HL-60 (cell line): Measurements from ENCODE around the gene MACIR.

Experiments used
- DNase-seq, 2 experiments: peaks; one replicate each; pipeline ENCODE4 v3.0.0-alpha.2; 2010 to 2020; ENCODE audit warnings: low read depth in 1 of 2, low spot score in 1 of 2
- H3K27ac ChIP-seq: fragments of 250-450 bp; sonication (Bioruptor Pico); replicated peaks from 2 replicates; pipeline ENCODE4 v1.5.1; 2020; ENCODE audit warnings: mild to moderate bottlenecking, moderate library complexity
- H3K27me3 ChIP-seq: fragments of 250-450 bp; sonication (Bioruptor Pico); 2 replicates; pipeline ENCODE4 v1.5.1; 2021; ENCODE audit warnings: mild to moderate bottlenecking, moderate library complexity; ENCODE audit not compliant: insufficient read depth, poor library complexity, severe bottlenecking
- H3K4me3 ChIP-seq: replicated peaks from 2 replicates; pipeline ENCODE4 v1.5.1; 2011; ENCODE audit warnings: mild to moderate bottlenecking, control low read depth, low read length; ENCODE audit not compliant: insufficient read depth
- GABPA ChIP-seq: IDR thresholded peaks from 2 replicates; pipeline ENCODE4 v1.6.1; 2012; ENCODE audit warnings: low read depth
- POLR2AphosphoS5 ChIP-seq: IDR thresholded peaks from 2 replicates; pipeline ENCODE4 v1.6.1; 2012; ENCODE audit warnings: low read depth
- SPI1 ChIP-seq: IDR thresholded peaks from 2 replicates; pipeline ENCODE4 v1.6.1; 2012; ENCODE audit warnings: low read depth, mild to moderate bottlenecking, borderline replicate concordance
- TF ChIP-seq, protein P1 (sequence below): IDR thresholded peaks from 2 replicates; pipeline ENCODE4 v1.6.1; 2012; ENCODE audit warnings: low read depth; ENCODE audit not compliant: insufficient replicate concordance
- TF ChIP-seq, protein P2 (sequence below): IDR thresholded peaks from one replicate; pipeline ENCODE4 v1.5.1; 2011; ENCODE audit warnings: low read length, control low read depth, inconsistent platforms; ENCODE audit not compliant: insufficient read depth

Gene MACIR

DNA sequence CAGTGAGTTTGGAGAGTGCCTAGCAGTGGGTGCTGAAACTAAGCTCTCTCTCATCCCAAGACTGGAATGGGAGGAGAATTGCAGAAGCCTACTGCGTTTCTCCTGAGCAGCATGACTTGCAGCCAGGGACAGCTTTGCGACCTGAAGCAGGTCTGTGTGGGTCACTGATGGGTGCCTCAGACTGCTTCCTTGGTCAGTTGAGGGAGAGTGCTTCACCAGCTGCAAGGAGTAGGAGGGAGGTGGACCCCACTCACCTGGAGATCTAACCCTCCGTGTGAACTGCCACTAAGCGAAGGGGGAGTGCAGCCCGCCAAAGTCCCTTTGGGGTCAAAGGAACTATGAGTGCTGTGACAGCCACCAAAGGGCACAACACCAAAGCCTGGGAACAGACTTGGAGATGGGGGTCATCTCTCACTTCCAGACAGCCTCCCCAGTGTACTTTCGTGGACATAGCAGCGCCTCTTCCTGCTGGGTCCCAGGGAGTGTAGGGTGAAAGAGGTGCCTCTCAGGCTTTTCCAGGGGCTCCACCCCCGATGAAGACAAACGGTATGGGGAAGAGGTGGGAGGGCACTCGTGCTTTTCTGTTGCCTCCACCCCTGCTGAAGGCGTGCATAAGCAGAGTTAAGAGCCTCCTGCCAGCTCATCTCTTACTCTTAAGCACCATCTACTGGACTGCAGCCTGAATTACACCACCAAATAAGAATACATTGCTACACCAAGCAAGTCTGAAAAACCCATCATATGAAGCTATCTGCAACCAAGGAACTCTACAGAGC lies 34.3 kb upstream of the MACIR start:
- DNase-seq: peak; percentile 22 to 39
- Histone ChIP-seq H3K27me3 (no peaks in the 10 kb centered on the region), H3K27ac (no peak overlapping the region), H3K4me3 (no peak overlapping the region)
- TF ChIP-seq, protein P1, sequence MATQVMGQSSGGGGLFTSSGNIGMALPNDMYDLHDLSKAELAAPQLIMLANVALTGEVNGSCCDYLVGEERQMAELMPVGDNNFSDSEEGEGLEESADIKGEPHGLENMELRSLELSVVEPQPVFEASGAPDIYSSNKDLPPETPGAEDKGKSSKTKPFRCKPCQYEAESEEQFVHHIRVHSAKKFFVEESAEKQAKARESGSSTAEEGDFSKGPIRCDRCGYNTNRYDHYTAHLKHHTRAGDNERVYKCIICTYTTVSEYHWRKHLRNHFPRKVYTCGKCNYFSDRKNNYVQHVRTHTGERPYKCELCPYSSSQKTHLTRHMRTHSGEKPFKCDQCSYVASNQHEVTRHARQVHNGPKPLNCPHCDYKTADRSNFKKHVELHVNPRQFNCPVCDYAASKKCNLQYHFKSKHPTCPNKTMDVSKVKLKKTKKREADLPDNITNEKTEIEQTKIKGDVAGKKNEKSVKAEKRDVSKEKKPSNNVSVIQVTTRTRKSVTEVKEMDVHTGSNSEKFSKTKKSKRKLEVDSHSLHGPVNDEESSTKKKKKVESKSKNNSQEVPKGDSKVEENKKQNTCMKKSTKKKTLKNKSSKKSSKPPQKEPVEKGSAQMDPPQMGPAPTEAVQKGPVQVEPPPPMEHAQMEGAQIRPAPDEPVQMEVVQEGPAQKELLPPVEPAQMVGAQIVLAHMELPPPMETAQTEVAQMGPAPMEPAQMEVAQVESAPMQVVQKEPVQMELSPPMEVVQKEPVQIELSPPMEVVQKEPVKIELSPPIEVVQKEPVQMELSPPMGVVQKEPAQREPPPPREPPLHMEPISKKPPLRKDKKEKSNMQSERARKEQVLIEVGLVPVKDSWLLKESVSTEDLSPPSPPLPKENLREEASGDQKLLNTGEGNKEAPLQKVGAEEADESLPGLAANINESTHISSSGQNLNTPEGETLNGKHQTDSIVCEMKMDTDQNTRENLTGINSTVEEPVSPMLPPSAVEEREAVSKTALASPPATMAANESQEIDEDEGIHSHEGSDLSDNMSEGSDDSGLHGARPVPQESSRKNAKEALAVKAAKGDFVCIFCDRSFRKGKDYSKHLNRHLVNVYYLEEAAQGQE: no peak
- TF ChIP-seq POLR2AphosphoS5: no peak
- TF ChIP-seq, protein P2, sequence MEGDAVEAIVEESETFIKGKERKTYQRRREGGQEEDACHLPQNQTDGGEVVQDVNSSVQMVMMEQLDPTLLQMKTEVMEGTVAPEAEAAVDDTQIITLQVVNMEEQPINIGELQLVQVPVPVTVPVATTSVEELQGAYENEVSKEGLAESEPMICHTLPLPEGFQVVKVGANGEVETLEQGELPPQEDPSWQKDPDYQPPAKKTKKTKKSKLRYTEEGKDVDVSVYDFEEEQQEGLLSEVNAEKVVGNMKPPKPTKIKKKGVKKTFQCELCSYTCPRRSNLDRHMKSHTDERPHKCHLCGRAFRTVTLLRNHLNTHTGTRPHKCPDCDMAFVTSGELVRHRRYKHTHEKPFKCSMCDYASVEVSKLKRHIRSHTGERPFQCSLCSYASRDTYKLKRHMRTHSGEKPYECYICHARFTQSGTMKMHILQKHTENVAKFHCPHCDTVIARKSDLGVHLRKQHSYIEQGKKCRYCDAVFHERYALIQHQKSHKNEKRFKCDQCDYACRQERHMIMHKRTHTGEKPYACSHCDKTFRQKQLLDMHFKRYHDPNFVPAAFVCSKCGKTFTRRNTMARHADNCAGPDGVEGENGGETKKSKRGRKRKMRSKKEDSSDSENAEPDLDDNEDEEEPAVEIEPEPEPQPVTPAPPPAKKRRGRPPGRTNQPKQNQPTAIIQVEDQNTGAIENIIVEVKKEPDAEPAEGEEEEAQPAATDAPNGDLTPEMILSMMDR: peak; percentile 7

DNA sequence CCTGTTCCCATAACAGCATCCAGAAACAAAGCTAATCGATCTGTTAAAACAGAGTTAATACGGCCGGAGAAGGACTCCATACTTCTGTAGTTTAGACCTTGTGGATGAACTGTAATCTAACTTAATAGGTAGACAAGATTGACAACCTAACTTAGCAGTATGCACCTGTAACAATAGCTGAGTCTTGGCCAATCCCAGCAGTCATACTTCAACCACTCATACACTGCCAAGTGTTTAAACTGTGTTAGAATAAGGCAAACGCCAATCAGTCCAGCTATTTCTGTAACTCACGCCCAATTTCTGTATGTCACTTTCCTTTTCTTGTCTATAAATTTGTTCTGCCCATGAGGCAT lies 33.7 kb upstream of the MACIR start:
- DNase-seq: no peak
- no peak overlapping the region for H3K4me3 ChIP-seq
- H3K27ac ChIP-seq: no peak overlapping the region
- TF ChIP-seq, protein P1: no peak
- TF ChIP-seq GABPA: no peak
- H3K27me3 ChIP-seq: no peaks in the 10 kb centered on the region

DNA sequence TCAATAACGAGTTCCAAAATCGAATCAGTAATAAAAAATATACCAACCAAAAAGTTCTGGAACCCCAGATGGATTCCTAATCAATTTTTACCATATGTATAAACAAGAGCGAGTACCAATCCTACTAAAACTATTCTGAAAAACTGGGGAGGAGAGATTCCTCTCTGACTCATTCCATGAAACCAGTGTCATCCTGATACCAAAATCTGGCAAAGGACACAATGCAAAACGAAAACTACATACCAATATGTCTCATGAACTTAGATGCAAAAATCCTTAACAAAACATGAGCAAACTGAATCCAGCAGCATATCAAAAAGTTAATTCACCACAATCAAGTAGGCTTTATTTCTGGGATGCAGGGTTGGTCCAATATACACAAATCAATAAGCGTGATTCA lies 30.5 kb upstream of the MACIR start:
- TF ChIP-seq POLR2AphosphoS5 (no peak), SPI1 (no peak), GABPA (no peak)
- TF ChIP-seq, protein P2: no peak
- TF ChIP-seq, protein P1: no peak
- no peak overlapping the region for H3K27ac ChIP-seq
- DNase-seq: no peak
- H3K27me3 ChIP-seq: no peaks in the 10 kb centered on the region
- H3K4me3 ChIP-seq: no peak overlapping the region
